ENCODE results near the gene SEC11A.
"Not testable (repeated sequence)": the region's sequence is repeated elsewhere in the genome, so short reads cannot be mapped to it uniquely, and the experiment has no call there.

Gene SEC11A

GRCh38 chr15:84716036-84716732 lies at the start of gene SEC11A:
Gene SEC11A, minus strand, starts transcription at chr15:84716139. Its CDS starts 64 bp downstream, at chr15:84716075.
- DNase-seq (ENCODE audit: extremely low read depth in 1 of 2, low read depth in 1 of 2) = peak; percentile 88 to 91

GRCh38 chr15:84765675-84766074 lies 49.7 kb upstream of the SEC11A start:
- no peak for DNase-seq (ENCODE audit: extremely low read depth in 1 of 2, low read depth in 1 of 2)

- no peak for DNase-seq (ENCODE audit: extremely low read depth in 1 of 2, low read depth in 1 of 2)
Observed at GRCh38 chr15:84764989-84765388, 49.0 kb upstream of the SEC11A start.

GRCh38 chr15:84764585-84764984 lies 48.6 kb upstream of the SEC11A start:
- DNase-seq (ENCODE audit: extremely low read depth in 1 of 2, low read depth in 1 of 2) = no peak

- no peak for DNase-seq (ENCODE audit: extremely low read depth in 1 of 2, low read depth in 1 of 2)
Observed at GRCh38 chr15:84762840-84763572, 47.1 kb upstream of the SEC11A start.

- DNase-seq (ENCODE audit: extremely low read depth in 1 of 2, low read depth in 1 of 2) = no peak
Observed at GRCh38 chr15:84761607-84762131, 45.7 kb upstream of the SEC11A start.

- no peak for DNase-seq (ENCODE audit: extremely low read depth in 1 of 2, low read depth in 1 of 2)
Observed at GRCh38 chr15:84760219-84760618, 44.3 kb upstream of the SEC11A start.

- DNase-seq (ENCODE audit: extremely low read depth in 1 of 2, low read depth in 1 of 2) = no peak
Observed at GRCh38 chr15:84759018-84759417, 43.1 kb upstream of the SEC11A start.

- DNase-seq (ENCODE audit: extremely low read depth in 1 of 2, low read depth in 1 of 2) = no peak
Observed at GRCh38 chr15:84755736-84756527, 40.0 kb upstream of the SEC11A start.

GRCh38 chr15:84754889-84755288 lies 39.0 kb upstream of the SEC11A start:
- DNase-seq (ENCODE audit: extremely low read depth in 1 of 2, low read depth in 1 of 2) = not testable (repeated sequence)

GRCh38 chr15:84752700-84753099 lies 36.8 kb upstream of the SEC11A start:
- DNase-seq (ENCODE audit: extremely low read depth in 1 of 2, low read depth in 1 of 2) = no peak

- no peak for DNase-seq (ENCODE audit: extremely low read depth in 1 of 2, low read depth in 1 of 2)
Observed at GRCh38 chr15:84752195-84752594, 36.3 kb upstream of the SEC11A start.

GRCh38 chr15:84751721-84752120 lies 35.8 kb upstream of the SEC11A start:
- DNase-seq (ENCODE audit: extremely low read depth in 1 of 2, low read depth in 1 of 2) = not testable (repeated sequence)

GRCh38 chr15:84750583-84751092 lies 34.7 kb upstream of the SEC11A start:
- DNase-seq (ENCODE audit: extremely low read depth in 1 of 2, low read depth in 1 of 2) = no peak

GRCh38 chr15:84749111-84749991 lies 33.4 kb upstream of the SEC11A start:
- no peak for DNase-seq (ENCODE audit: extremely low read depth in 1 of 2, low read depth in 1 of 2)

- peak; percentile 61 to 68 for DNase-seq (ENCODE audit: extremely low read depth in 1 of 2, low read depth in 1 of 2)
Observed at GRCh38 chr15:84748274-84749110, 32.6 kb upstream of the SEC11A start, which contains the start of gene ZNF592. Gene ZNF592, plus strand, starts transcription at chr15:84748592. Its CDS starts 34,084 bp downstream, at chr15:84782676.

- peak; percentile 57 to 69 for DNase-seq (ENCODE audit: extremely low read depth in 1 of 2, low read depth in 1 of 2)
Observed at GRCh38 chr15:84747416-84748273, 31.7 kb upstream of the SEC11A start.

GRCh38 chr15:84741121-84741520 lies 25.2 kb upstream of the SEC11A start:
- DNase-seq (ENCODE audit: extremely low read depth in 1 of 2, low read depth in 1 of 2) = no peak

All from stimulated activated CD8-positive, alpha-beta memory T cell treated with anti-CD3 and anti-CD28 coated beads, Interleukin-7, amount 100 ng/mL, for 48 hours (primary cell).